ENCODE data around the gene MPZL2. TPM values are rescaled to one million over a fixed set of nuclear protein-coding genes. Genes with fewer than 3 reads are reported as not detected.

MPZL2 gene
- total and polyA plus RNA-seq, 9 of the 15 experiments (the other 6 are each of a cell fraction or from before 2014, with no cell fraction given): 0.09 to 0.28 (median 0.18) TPM; not detected in 2

GRCh38 chr11:118251858-118252652 is 12.0 kb downstream of the MPZL2 start, which contains the start of gene MPZL3 (continued):
- TF ChIP-seq, protein P1, sequence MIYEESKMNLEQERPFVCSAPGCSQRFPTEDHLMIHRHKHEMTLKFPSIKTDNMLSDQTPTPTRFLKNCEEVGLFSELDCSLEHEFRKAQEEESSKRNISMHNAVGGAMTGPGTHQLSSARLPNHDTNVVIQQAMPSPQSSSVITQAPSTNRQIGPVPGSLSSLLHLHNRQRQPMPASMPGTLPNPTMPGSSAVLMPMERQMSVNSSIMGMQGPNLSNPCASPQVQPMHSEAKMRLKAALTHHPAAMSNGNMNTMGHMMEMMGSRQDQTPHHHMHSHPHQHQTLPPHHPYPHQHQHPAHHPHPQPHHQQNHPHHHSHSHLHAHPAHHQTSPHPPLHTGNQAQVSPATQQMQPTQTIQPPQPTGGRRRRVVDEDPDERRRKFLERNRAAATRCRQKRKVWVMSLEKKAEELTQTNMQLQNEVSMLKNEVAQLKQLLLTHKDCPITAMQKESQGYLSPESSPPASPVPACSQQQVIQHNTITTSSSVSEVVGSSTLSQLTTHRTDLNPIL (CRISPR knock-in tag; IDR thresholded peaks at IDR 0.05): no peak
- TF ChIP-seq SIN3A (IDR thresholded peaks at IDR 0.05; ENCODE audit: borderline replicate concordance in 2 of 2, control insufficient read depth in 1 of 2, low read depth in 2 of 2, low read length in 2 of 2) (no peak), CHAMP1 (IDR thresholded peaks at IDR 0.05) (0 out of 2 replicates have a peak, but pooled peaks have one; percentile 12), DMBX1 (CRISPR knock-in tag; IDR thresholded peaks at IDR 0.05; ENCODE audit: borderline replicate concordance) (peak; percentile 77; the same call in 1 of the 2 replicates), MCM7 (IDR thresholded peaks at IDR 0.05) (no peak), ZKSCAN1 (IDR thresholded peaks at IDR 0.05; ENCODE audit: low read depth, low read length) (0 out of 2 replicates have a peak, but pooled peaks have one; percentile 21), ZNF232 (CRISPR knock-in tag; IDR thresholded peaks at IDR 0.05) (no peak), FOSL1 (tag; conservative IDR thresholded peaks at IDR 0.05) (peak; percentile 51), MEIS2 (IDR thresholded peaks at IDR 0.05; ENCODE audit: partially characterized antibody) (peak; percentile 75), SREBF1 (IDR thresholded peaks at IDR 0.05; ENCODE audit: borderline replicate concordance, low read depth, low read length) (no peak), NR1H2 (CRISPR knock-in tag; IDR thresholded peaks at IDR 0.05) (no peak), MYBL2 (IDR thresholded peaks at IDR 0.05; ENCODE audit: low read depth) (no peak), MYBL2 (CRISPR knock-in tag; IDR thresholded peaks at IDR 0.05; ENCODE audit: borderline replicate concordance) (no peak), ZNF431 (CRISPR knock-in tag; IDR thresholded peaks at IDR 0.05) (no peak), PHF21A (IDR thresholded peaks at IDR 0.05; ENCODE audit: borderline replicate concordance, low read depth) (no peak)
- TF ChIP-seq, protein P2, sequence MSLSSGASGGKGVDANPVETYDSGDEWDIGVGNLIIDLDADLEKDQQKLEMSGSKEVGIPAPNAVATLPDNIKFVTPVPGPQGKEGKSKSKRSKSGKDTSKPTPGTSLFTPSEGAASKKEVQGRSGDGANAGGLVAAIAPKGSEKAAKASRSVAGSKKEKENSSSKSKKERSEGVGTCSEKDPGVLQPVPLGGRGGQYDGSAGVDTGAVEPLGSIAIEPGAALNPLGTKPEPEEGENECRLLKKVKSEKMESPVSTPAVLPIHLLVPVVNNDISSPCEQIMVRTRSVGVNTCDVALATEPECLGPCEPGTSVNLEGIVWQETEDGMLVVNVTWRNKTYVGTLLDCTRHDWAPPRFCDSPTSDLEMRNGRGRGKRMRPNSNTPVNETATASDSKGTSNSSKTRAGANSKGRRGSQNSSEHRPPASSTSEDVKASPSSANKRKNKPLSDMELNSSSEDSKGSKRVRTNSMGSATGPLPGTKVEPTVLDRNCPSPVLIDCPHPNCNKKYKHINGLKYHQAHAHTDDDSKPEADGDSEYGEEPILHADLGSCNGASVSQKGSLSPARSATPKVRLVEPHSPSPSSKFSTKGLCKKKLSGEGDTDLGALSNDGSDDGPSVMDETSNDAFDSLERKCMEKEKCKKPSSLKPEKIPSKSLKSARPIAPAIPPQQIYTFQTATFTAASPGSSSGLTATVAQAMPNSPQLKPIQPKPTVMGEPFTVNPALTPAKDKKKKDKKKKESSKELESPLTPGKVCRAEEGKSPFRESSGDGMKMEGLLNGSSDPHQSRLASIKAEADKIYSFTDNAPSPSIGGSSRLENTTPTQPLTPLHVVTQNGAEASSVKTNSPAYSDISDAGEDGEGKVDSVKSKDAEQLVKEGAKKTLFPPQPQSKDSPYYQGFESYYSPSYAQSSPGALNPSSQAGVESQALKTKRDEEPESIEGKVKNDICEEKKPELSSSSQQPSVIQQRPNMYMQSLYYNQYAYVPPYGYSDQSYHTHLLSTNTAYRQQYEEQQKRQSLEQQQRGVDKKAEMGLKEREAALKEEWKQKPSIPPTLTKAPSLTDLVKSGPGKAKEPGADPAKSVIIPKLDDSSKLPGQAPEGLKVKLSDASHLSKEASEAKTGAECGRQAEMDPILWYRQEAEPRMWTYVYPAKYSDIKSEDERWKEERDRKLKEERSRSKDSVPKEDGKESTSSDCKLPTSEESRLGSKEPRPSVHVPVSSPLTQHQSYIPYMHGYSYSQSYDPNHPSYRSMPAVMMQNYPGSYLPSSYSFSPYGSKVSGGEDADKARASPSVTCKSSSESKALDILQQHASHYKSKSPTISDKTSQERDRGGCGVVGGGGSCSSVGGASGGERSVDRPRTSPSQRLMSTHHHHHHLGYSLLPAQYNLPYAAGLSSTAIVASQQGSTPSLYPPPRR (CRISPR knock-in tag; IDR thresholded peaks at IDR 0.05; ENCODE audit: borderline replicate concordance): no peak
- TF ChIP-seq, protein P3, sequence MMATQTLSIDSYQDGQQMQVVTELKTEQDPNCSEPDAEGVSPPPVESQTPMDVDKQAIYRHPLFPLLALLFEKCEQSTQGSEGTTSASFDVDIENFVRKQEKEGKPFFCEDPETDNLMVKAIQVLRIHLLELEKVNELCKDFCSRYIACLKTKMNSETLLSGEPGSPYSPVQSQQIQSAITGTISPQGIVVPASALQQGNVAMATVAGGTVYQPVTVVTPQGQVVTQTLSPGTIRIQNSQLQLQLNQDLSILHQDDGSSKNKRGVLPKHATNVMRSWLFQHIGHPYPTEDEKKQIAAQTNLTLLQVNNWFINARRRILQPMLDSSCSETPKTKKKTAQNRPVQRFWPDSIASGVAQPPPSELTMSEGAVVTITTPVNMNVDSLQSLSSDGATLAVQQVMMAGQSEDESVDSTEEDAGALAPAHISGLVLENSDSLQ (IDR thresholded peaks at IDR 0.05): peak; percentile 57

Measured in K562 (cell line).